ENCODE results near the gene ERFL. TPM values are rescaled to one million over a fixed set of nuclear protein-coding genes. Genes with fewer than 3 reads are reported as not detected.

Gene ERFL
- total RNA-seq, 2 experiments from 2014 or later, result 7.7 to 8.9 TPM

DNA sequence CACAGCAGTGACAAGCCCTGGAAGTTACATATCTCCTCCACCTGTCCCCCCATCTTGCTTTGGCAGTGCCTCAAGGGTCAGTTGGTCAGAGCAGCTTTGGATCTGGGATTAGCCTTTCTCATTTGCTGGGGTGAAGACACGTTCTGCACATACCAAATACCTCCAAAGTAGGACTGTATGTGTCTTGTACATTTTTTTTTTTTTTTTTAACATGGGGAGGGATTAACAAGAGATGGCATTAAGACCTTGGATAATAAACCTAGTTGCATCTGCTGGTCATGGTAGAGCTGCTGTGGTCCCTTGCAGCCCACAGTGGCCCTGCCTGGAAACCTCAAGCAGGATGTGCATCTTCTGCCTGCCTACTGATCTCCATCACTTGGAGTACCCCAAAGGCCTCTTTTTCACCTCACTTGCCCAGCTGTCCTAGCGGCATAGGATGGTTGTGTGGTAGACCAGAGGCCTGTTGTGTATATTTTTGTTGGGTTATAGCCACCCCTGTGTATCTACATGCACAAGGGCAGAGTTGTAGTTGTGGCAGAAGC lies 65.7 kb downstream of the ERFL start:
- DNase-seq (no peak), ATAC-seq (ENCODE audit: poor library complexity) (no peak)
- ChIA-PET POLR2A (interaction anchor here (1.0 to 2.4 kb wide), 4 partner anchors 9 to 25 kb away, joined by 3 to 21 read pairs (median 4); no protein-coding TSS in a partner anchor), CTCF (interaction anchor here (1.2 to 3.1 kb wide), 4 partner anchors 11 to 97 kb away, joined by 3 to 12 read pairs (median 6); partner anchors contain the start of gene RABAC1)
- TF ChIP-seq, protein P1, sequence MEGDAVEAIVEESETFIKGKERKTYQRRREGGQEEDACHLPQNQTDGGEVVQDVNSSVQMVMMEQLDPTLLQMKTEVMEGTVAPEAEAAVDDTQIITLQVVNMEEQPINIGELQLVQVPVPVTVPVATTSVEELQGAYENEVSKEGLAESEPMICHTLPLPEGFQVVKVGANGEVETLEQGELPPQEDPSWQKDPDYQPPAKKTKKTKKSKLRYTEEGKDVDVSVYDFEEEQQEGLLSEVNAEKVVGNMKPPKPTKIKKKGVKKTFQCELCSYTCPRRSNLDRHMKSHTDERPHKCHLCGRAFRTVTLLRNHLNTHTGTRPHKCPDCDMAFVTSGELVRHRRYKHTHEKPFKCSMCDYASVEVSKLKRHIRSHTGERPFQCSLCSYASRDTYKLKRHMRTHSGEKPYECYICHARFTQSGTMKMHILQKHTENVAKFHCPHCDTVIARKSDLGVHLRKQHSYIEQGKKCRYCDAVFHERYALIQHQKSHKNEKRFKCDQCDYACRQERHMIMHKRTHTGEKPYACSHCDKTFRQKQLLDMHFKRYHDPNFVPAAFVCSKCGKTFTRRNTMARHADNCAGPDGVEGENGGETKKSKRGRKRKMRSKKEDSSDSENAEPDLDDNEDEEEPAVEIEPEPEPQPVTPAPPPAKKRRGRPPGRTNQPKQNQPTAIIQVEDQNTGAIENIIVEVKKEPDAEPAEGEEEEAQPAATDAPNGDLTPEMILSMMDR (IDR thresholded peaks at IDR 0.05), result no peak
- Mint-ChIP-seq H3K36me3 (ENCODE audit: low read depth) (peaks cover 60% of the 10 kb centered on the region), H3K27ac (peak overlapping the region; percentile 86), H3K4me1 (ENCODE audit: low read depth) (peaks cover 55% of the 10 kb centered on the region), H3K4me3 (peak overlapping the region; percentile 73), H3K27me3 (no peaks in the 10 kb centered on the region), H3K9me3 (no peaks in the 10 kb centered on the region)
- Histone ChIP-seq H3K36me3 (ENCODE audit: insufficient read depth, low read length) (peaks cover 53% of the 10 kb centered on the region), H3K9me3 (ENCODE audit: control insufficient read depth in 1 of 2, insufficient read depth in 1 of 2, low read length in 2 of 2) (no peaks in the 10 kb centered on the region), H3K4me1 (ENCODE audit: insufficient read depth, low read length) (peaks cover 73% of the 10 kb centered on the region), H3K27ac (ENCODE audit: low read depth in 1 of 2, low read length in 2 of 2) (peak overlapping the region in 1 of 2 donors; percentile 5), H3K27me3 (ENCODE audit: control insufficient read depth in 1 of 2, insufficient read depth in 2 of 2, low read length in 2 of 2) (no peaks in the 10 kb centered on the region), H3K4me3 (ENCODE audit: low read length) (no peak overlapping the region)
- intact Hi-C loops (cut with DNase I, micrococcal nuclease), result no loop called here

DNA sequence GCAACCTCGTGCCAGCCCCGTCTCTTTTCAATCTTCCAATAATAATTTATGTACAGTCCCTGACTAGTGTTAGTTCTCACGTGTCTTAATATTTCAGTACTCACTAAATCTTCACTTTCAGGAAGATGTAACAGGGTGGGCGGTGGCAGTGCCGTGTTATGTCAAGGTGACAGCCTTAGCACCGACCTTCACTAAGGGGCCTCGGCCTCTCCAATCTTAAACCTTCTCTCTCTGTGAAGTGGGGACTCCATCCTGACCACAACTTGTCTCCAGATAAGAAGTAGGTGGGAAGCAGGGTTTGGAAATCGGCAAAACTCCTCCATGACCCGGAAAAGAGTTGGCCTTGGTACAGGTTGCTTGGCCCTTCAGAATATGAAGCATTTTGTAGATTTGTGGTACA lies 66.4 kb downstream of the ERFL start:
- Mint-ChIP-seq H3K4me1 (ENCODE audit: low read depth) (peaks cover 54% of the 10 kb centered on the region), H3K27ac (peak overlapping the region; percentile 86), H3K4me3 (peak overlapping the region; percentile 87), H3K36me3 (ENCODE audit: low read depth) (peaks cover 60% of the 10 kb centered on the region), H3K9me3 (no peaks in the 10 kb centered on the region), H3K27me3 (no peaks in the 10 kb centered on the region)
- POLR2A ChIA-PET, result interaction anchor here (1.9 to 3.2 kb wide), 4 partner anchors 11 to 26 kb away, joined by 6 to 184 read pairs (median 73); partner anchors contain the start of gene ARHGEF1
- peaks cover 66% of the 10 kb centered on the region for H3K4me1 ChIP-seq (ENCODE audit: insufficient read depth, low read length)
- H3K9me3 ChIP-seq (ENCODE audit: control insufficient read depth in 1 of 2, insufficient read depth in 1 of 2, low read length in 2 of 2), result no peaks in the 10 kb centered on the region
- H3K27ac ChIP-seq (ENCODE audit: low read depth in 1 of 2, low read length in 2 of 2), result peak overlapping the region in 1 of 2 donors; percentile 8
- intact Hi-C loops (cut with DNase I, micrococcal nuclease), result loop anchor here in 1 of 2 experiments (2.0 kb wide), 2 partner anchors 97 to 215 kb away; partner anchors contain the start of genes RABAC1 and ZNF574
- CTCF ChIA-PET, result interaction anchor here (2.9 to 3.2 kb wide), 2 partner anchors 10 to 24 kb away, joined by 50 to 59 read pairs; partner anchors contain the start of gene ARHGEF1
- no peaks in the 10 kb centered on the region for H3K27me3 ChIP-seq (ENCODE audit: control insufficient read depth in 1 of 2, insufficient read depth in 2 of 2, low read length in 2 of 2)
- ATAC-seq (ENCODE audit: poor library complexity), result no peak
- no peak overlapping the region for H3K4me3 ChIP-seq (ENCODE audit: low read length)
- TF ChIP-seq, protein P1 (IDR thresholded peaks at IDR 0.05), result no peak
- peaks cover 48% of the 10 kb centered on the region for H3K36me3 ChIP-seq (ENCODE audit: insufficient read depth, low read length)
- DNase-seq, result no peak

GRCh38 chr19:41861116-41861768 lies 67.0 kb downstream of the ERFL start:
- Histone ChIP-seq H3K36me3 (ENCODE audit: insufficient read depth, low read length) (peaks cover 45% of the 10 kb centered on the region), H3K27me3 (ENCODE audit: control insufficient read depth in 1 of 2, insufficient read depth in 2 of 2, low read length in 2 of 2) (no peaks in the 10 kb centered on the region), H3K4me1 (ENCODE audit: insufficient read depth, low read length) (peaks cover 61% of the 10 kb centered on the region), H3K9me3 (ENCODE audit: control insufficient read depth in 1 of 2, insufficient read depth in 1 of 2, low read length in 2 of 2) (no peaks in the 10 kb centered on the region), H3K27ac (ENCODE audit: low read depth in 1 of 2, low read length in 2 of 2) (peak overlapping the region; percentile 59 to 89), H3K4me3 (ENCODE audit: low read length) (peak overlapping the region; percentile 74)
- ChIA-PET CTCF (interaction anchor here (0.7 to 3.2 kb wide), 4 partner anchors 11 to 108 kb away, joined by 3 to 59 read pairs (median 28); partner anchors contain the start of genes ARHGEF1 and RABAC1), POLR2A (interaction anchor here (0.8 to 3.2 kb wide), 7 partner anchors 11 to 340 kb away, joined by 4 to 184 read pairs (median 19); partner anchors contain the start of gene ARHGEF1)
- intact Hi-C loops (cut with DNase I, micrococcal nuclease), result loop anchor here in 1 of 2 experiments (2.0 kb wide), 2 partner anchors 98 to 216 kb away; partner anchors contain the start of genes RABAC1 and ZNF574
- Mint-ChIP-seq H3K4me3 (peak overlapping the region; percentile 87), H3K4me1 (ENCODE audit: low read depth) (peaks cover 50% of the 10 kb centered on the region), H3K36me3 (ENCODE audit: low read depth) (peaks cover 57% of the 10 kb centered on the region), H3K9me3 (no peaks in the 10 kb centered on the region), H3K27me3 (no peaks in the 10 kb centered on the region), H3K27ac (peak overlapping the region; percentile 86)
- ATAC-seq (ENCODE audit: poor library complexity) (no peak), DNase-seq (no peak)
- TF ChIP-seq, protein P1 (IDR thresholded peaks at IDR 0.05), result no peak

All from CD4-positive, alpha-beta T cell (primary cell).